CD8-positive, alpha-beta memory T cell (primary cell): Measurements from ENCODE around the gene SPOCD1. TPM values are rescaled to one million over a fixed set of nuclear protein-coding genes. Genes with fewer than 3 reads are reported as not detected.
"Not testable (repeated sequence)": the region's sequence is repeated elsewhere in the genome, so short reads cannot be mapped to it uniquely, and the experiment has no call there.

Experiments used
- CTCF ChIA-PET: fragments of 350-600 bp; sonication (Branson Sonifier 250); formaldehyde crosslinking; loops from one replicate; lab custom pipeline; 2021; ENCODE audit warnings: antibody characterized with exemption; lab: Charles Lee
- POLR2A ChIA-PET: fragments of 350-600 bp; sonication (Branson Sonifier 250); formaldehyde crosslinking; loops from one replicate; lab custom pipeline; 2021; ENCODE audit warnings: antibody characterized with exemption; lab: Charles Lee
- DNase-seq, 5 donors: peaks; one replicate each; pipeline versions ENCODE4 v3.0.0 to v3.0.0-alpha.2; 2020 to 2022; ENCODE audit warnings: mixed read lengths in 1 of 5
- H3K27ac ChIP-seq: one replicate; pipeline ENCODE4 v1.7.0; 2013; ENCODE audit warnings: low read depth, mild to moderate bottlenecking, low read length, moderate library complexity
- H3K27me3 ChIP-seq: 2 replicates; pipeline ENCODE4 v1.7.0; 2013; ENCODE audit warnings: low read length, mild to moderate bottlenecking; ENCODE audit not compliant: insufficient read depth, poor library complexity, severe bottlenecking
- H3K36me3 ChIP-seq: 2 replicates; pipeline ENCODE4 v1.7.0; 2013; ENCODE audit warnings: mild to moderate bottlenecking, low read length, moderate library complexity; ENCODE audit not compliant: insufficient read depth
- H3K4me1 ChIP-seq: 2 replicates; pipeline ENCODE4 v1.7.0; 2013; ENCODE audit warnings: mild to moderate bottlenecking, low read length, moderate library complexity; ENCODE audit not compliant: insufficient read depth
- H3K4me3 ChIP-seq: 2 replicates; pipeline ENCODE4 v1.7.0; 2013; ENCODE audit warnings: mild to moderate bottlenecking, low read length
- H3K9me3 ChIP-seq: 2 replicates; pipeline ENCODE4 v1.7.0; 2013; ENCODE audit warnings: mild to moderate bottlenecking, low read length
- H3K27ac Mint-ChIP-seq, 8 donors: one replicate each; pipeline ENCODE4 v1.8.0; 2020 to 2021; ENCODE audit warnings: mixed read lengths in 8 of 8, mild to moderate bottlenecking in 6 of 8, inconsistent platforms in 3 of 8, moderate library complexity in 3 of 8
- H3K27me3 Mint-ChIP-seq, 2 donors: one replicate each; pipeline ENCODE4 v1.8.0; 2020 to 2021; ENCODE audit warnings: mixed read lengths in 2 of 2, mild to moderate bottlenecking in 1 of 2, moderate library complexity in 1 of 2
- H3K36me3 Mint-ChIP-seq, 3 donors: one replicate each; pipeline ENCODE4 v1.8.0; 2020 to 2021; ENCODE audit warnings: mixed read lengths in 3 of 3, inconsistent platforms in 1 of 3, mild to moderate bottlenecking in 1 of 3
- H3K4me1 Mint-ChIP-seq, 3 donors: one replicate each; pipeline ENCODE4 v1.8.0; 2020 to 2021; ENCODE audit warnings: mixed read lengths in 3 of 3, inconsistent platforms in 1 of 3, mild to moderate bottlenecking in 1 of 3
- H3K4me3 Mint-ChIP-seq, 7 donors: one replicate each; pipeline ENCODE4 v1.8.0; 2020 to 2021; ENCODE audit warnings: mixed read lengths in 7 of 7, mild to moderate bottlenecking in 6 of 7, moderate library complexity in 4 of 7, inconsistent platforms in 2 of 7
- H3K9me3 Mint-ChIP-seq, 5 donors: one replicate each; pipeline ENCODE4 v1.8.0; 2020 to 2022; ENCODE audit warnings: mixed read lengths in 5 of 5, mild to moderate bottlenecking in 3 of 5, moderate library complexity in 2 of 5, inconsistent platforms in 1 of 5
- polyA plus RNA-seq: library from polyadenylated mRNA; unstranded; fragments of 300-500 nt; fragmentation: Illumina TruSeq; gene quantifications from one replicate; pipeline ENCODE4 v1.2.3, GENCODE V29; 2021
- total RNA-seq, 2 experiments: library from RNA; stranded (reverse); gene quantifications; one replicate each; pipeline ENCODE4 v1.2.3, GENCODE V29; 2021

Gene SPOCD1
- total and polyA plus RNA-seq, 3 experiments from 2014 or later = 0.18 TPM; not detected in 2

DNA sequence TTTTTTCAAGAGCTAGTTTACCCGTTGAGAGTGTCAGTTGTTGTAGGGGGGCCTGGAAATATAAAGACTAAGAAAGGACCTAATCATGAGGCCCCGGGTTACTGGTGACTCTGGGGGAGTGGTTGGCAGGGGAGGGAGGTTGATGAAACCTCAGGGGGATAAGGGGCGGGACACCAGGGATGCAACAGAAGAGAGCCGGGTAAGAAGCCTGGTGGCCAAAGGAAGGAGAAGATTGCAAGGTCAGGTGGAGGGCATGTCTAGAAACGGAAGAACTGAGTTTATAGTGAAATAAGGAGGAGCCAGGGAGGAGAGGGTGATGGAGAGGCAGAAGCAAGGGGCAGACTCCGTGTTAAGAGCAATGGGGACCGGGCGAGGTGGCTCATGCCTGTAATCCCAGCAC is 12.5 kb upstream of the SPOCD1 start:
- H3K9me3 ChIP-seq = no peaks in the 10 kb centered on the region
- DNase-seq = no peak
- Mint-ChIP-seq H3K9me3 (no peaks in the 10 kb centered on the region), H3K36me3 (no peaks in the 10 kb centered on the region), H3K4me1 (peaks cover 28 to 35% (median 34%) of the 10 kb centered on the region in 3 donors), H3K4me3 (peak overlapping the region in 6 of 7 donors; percentile 11 to 69 (median 52)), H3K27me3 (peaks cover 0 to 2% of the 10 kb centered on the region in 2 donors), H3K27ac (peak overlapping the region in 7 of 8 donors; percentile 23 to 93 (median 81))
- H3K36me3 ChIP-seq = no peaks in the 10 kb centered on the region
- H3K27me3 ChIP-seq = no peaks in the 10 kb centered on the region
- H3K27ac ChIP-seq = no peak overlapping the region
- H3K4me1 ChIP-seq = peaks cover 36% of the 10 kb centered on the region
- ChIA-PET CTCF (interaction anchor here (1.0 to 2.3 kb wide), 2 partner anchors 10 to 136 kb away, joined by 3 to 7 read pairs; no protein-coding TSS in a partner anchor), POLR2A (no interaction called here)
- no peak overlapping the region for H3K4me3 ChIP-seq

DNA sequence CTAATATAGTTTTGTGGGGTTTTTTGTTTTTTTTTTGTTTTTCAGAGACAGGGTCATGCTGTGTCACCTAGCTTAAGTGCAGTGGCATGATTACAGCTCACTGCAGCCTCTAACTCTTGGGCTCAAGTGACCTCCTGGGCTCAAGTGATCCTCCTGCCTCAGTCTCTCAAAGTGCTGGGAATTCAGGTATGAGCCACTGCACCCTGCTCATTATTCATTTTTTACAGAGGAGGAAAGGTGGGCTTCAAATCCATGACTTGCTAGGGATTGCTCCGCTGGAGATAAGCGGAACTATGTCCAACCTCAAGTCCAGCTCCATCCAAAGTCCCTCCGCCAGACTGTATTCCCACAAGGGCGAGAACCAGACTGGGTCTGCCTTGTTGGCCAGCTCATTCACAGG is 8.0 kb upstream of the SPOCD1 start:
- H3K27ac Mint-ChIP-seq = no peak overlapping the region
- peaks cover 25 to 29% (median 27%) of the 10 kb centered on the region in 3 donors for H3K4me1 Mint-ChIP-seq
- H3K4me3 Mint-ChIP-seq = no peak overlapping the region
- Histone ChIP-seq H3K36me3 (no peaks in the 10 kb centered on the region), H3K4me3 (no peak overlapping the region), H3K4me1 (peaks cover 32% of the 10 kb centered on the region), H3K27me3 (no peaks in the 10 kb centered on the region), H3K9me3 (no peaks in the 10 kb centered on the region), H3K27ac (no peak overlapping the region)
- ChIA-PET POLR2A (no interaction called here), CTCF (interaction anchor here (1.5 kb wide), 1 partner anchor 25 kb away, joined by 3 read pairs; no protein-coding TSS in a partner anchor)
- no peak for DNase-seq
- no peaks in the 10 kb centered on the region for H3K36me3 Mint-ChIP-seq
- H3K9me3 Mint-ChIP-seq = no peaks in the 10 kb centered on the region
- no peaks in the 10 kb centered on the region for H3K27me3 Mint-ChIP-seq

DNA sequence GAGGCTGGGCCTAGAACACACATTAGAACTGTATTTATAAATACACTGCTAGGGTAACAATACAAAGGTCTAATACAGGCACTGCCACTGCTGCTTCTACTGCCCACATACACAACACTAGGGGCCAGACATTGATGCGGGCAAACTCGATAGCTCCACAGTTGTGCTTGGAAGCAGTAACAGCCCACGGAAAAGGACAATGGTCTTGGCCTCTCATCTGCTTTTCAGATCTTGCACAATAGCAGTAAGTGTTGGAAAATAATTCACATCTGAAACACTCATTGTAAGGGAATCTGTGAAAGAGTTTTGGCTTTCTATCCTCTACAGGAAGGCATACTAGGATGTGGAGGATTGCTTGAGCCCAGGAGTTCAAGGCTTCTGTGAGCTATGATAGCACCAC is 6.9 kb upstream of the SPOCD1 start:
- H3K27me3 Mint-ChIP-seq = no peaks in the 10 kb centered on the region
- no peaks in the 10 kb centered on the region for H3K9me3 Mint-ChIP-seq
- CTCF ChIA-PET = no interaction called here

DNA sequence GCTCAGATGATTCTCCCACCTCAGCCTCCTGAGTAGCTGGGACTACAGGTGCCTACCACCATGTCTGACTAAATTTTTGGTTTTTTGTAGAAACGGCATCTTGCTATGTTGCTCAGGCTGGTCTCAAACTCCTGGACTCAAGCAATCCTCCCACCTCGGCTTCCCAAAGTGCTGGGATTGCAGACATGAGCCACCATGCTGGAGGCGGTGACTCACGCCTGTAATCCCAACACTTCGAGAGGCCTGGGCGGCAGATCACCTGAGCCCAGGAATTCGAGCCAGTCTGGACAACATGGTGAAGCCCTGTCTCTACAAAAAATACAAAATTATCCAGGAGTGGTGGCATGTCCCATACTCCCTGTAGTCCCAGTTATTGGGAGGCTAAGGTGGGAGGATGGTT is 4.4 kb upstream of the SPOCD1 start:
- CTCF ChIA-PET, H3K27me3 ChIP-seq, H3K4me1 ChIP-seq, DNase-seq, H3K4me3 ChIP-seq, H3K27me3 Mint-ChIP-seq, H3K27ac ChIP-seq, POLR2A ChIA-PET, H3K4me3 Mint-ChIP-seq, H3K36me3 ChIP-seq, H3K9me3 ChIP-seq, H3K27ac Mint-ChIP-seq, H3K9me3 Mint-ChIP-seq, H3K36me3 Mint-ChIP-seq: not testable (repeated sequence)
- H3K4me1 Mint-ChIP-seq = peaks cover 6 to 17% (median 11%) of the 10 kb centered on the region in 3 donors

More for the DNA sequence above, 6.9 kb upstream of the SPOCD1 start:
- Mint-ChIP-seq H3K4me3 (peak overlapping the region in 1 of 7 donors; percentile 36), H3K27ac (peak overlapping the region in 1 of 8 donors; percentile 24), H3K36me3 (no peaks in the 10 kb centered on the region), H3K4me1 (peaks cover 17 to 19% (median 19%) of the 10 kb centered on the region in 3 donors)
- no peak for DNase-seq
- Histone ChIP-seq H3K9me3 (no peaks in the 10 kb centered on the region), H3K36me3 (no peaks in the 10 kb centered on the region), H3K4me3 (no peak overlapping the region), H3K4me1 (peaks cover 21% of the 10 kb centered on the region), H3K27me3 (no peaks in the 10 kb centered on the region), H3K27ac (no peak overlapping the region)
- POLR2A ChIA-PET = interaction anchor here (0.6 kb wide), 1 partner anchor 182 kb away, joined by 3 read pairs; no protein-coding TSS in a partner anchor

DNA sequence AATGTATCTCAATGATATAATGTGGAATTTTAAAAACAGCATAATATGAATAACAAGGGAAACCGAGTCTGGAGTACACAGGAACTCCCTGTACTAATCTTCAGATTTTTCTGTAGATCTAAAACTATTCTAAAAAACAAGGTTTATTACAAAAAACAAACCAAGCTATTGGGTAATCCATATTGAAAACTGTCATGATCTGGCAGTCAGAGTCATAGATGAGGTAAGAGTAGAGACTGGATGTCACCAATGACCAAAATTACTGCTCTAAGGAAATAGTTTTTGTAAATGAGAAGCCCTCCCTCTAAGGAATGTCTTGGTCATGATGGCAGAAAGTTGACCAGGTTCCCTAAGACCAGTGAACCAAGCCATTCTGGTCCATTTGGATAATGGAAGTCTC is 2.4 kb upstream of the SPOCD1 start:
- Histone ChIP-seq H3K36me3 (no peaks in the 10 kb centered on the region), H3K27me3 (no peaks in the 10 kb centered on the region), H3K4me1 (peaks cover 6% of the 10 kb centered on the region), H3K27ac (no peak overlapping the region), H3K9me3 (no peaks in the 10 kb centered on the region), H3K4me3 (no peak overlapping the region)
- Mint-ChIP-seq H3K36me3 (no peaks in the 10 kb centered on the region), H3K27ac (peak overlapping the region in 1 of 8 donors; percentile 54), H3K9me3 (no peaks in the 10 kb centered on the region), H3K4me1 (peaks cover 6 to 17% (median 11%) of the 10 kb centered on the region in 3 donors), H3K4me3 (no peak overlapping the region), H3K27me3 (no peaks in the 10 kb centered on the region)
- no peak for DNase-seq
- POLR2A ChIA-PET = interaction anchor here (0.6 to 0.7 kb wide), 2 partner anchors 96 to 122 kb away, joined by 3 to 4 read pairs; no protein-coding TSS in a partner anchor
- CTCF ChIA-PET = interaction anchor here (1.3 to 6.9 kb wide), 2 partner anchors 9 to 145 kb away, joined by 5 to 61 read pairs; no protein-coding TSS in a partner anchor

DNA sequence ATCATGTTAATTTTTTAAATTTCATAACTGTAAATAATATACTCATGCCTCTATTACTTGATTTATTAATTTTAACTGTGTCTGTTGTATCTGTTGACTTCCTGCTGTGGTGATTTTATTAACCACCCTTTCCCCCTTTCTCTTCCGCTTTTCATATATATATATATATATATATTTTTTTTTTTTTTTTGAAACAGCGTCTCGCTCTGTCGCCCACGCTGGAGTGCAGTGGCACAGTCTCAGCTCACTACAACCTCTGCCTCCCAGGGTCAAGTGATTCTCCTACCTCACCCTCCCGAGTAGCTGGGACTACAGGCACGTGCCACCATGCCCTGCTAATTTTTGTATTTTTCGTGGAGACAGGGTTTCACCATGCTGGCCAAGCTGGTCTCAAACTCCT is 1.1 kb upstream of the SPOCD1 start:
- H3K36me3 Mint-ChIP-seq, H3K4me1 ChIP-seq, H3K27me3 Mint-ChIP-seq, H3K27me3 ChIP-seq, H3K9me3 Mint-ChIP-seq, H3K4me3 ChIP-seq, H3K9me3 ChIP-seq, DNase-seq, H3K36me3 ChIP-seq, H3K27ac ChIP-seq: not testable (repeated sequence)
- Mint-ChIP-seq H3K4me3 (peak overlapping the region in 1 of 7 donors; percentile 71), H3K4me1 (peaks cover 6 to 17% (median 11%) of the 10 kb centered on the region in 3 donors), H3K27ac (peak overlapping the region in 2 of 8 donors; percentile 20)
- ChIA-PET POLR2A (interaction anchor here (0.9 kb wide), 1 partner anchor 10 kb away, joined by 8 read pairs; no protein-coding TSS in a partner anchor), CTCF (interaction anchor here (0.7 to 6.9 kb wide), 9 partner anchors 10 to 248 kb away, joined by 3 to 61 read pairs (median 5); no protein-coding TSS in a partner anchor)

DNA sequence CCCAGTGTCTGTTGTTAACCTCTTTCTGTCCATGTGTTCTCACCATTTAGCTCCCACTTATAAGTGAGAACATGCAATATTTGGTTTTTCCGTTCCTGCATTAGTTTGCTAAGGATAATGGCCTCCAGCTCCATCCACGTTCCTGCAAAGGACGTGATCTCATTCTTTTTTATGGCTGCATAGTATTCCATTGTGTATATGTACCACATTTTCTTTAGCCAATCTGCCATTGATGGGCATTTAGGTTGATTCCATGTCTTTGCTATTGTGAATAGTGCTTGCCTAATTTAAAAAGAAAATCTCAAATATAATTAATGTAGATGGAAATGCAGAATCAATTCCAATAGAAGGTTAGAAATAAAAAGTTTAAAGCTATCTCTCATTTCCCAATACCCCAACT is 679 bp upstream of the SPOCD1 start:
- H3K9me3 ChIP-seq, H3K4me3 Mint-ChIP-seq, H3K27ac ChIP-seq, H3K4me1 ChIP-seq, H3K27me3 ChIP-seq, H3K27me3 Mint-ChIP-seq, DNase-seq, H3K9me3 Mint-ChIP-seq, H3K36me3 Mint-ChIP-seq, H3K36me3 ChIP-seq, H3K4me3 ChIP-seq: not testable (repeated sequence)
- ChIA-PET CTCF (interaction anchor here (0.7 to 6.9 kb wide), 8 partner anchors 10 to 249 kb away, joined by 3 to 61 read pairs (median 5); no protein-coding TSS in a partner anchor), POLR2A (interaction anchor here (0.9 kb wide), 1 partner anchor 10 kb away, joined by 8 read pairs; no protein-coding TSS in a partner anchor)
- H3K4me1 Mint-ChIP-seq = peaks cover 6 to 17% (median 11%) of the 10 kb centered on the region in 3 donors
- peak overlapping the region in 1 of 8 donors; percentile 20 for H3K27ac Mint-ChIP-seq

DNA sequence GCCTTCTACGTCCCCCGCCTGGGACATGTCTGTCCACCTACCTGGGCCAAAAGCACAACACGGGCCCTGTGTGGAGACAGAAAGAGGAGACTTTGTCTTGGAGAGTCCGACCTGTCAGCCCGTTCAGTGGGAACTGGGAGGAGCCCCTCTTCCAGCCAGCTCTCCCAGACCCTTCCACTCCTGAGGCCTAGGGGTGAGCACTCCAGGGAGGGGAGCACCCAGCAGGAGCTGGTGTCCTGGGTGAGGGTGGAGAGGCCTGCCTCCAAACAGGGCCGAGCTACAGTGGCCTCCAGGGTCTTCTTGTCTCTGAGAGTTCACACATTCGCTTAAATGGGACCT is 546 bp downstream of the SPOCD1 start:
- Mint-ChIP-seq H3K27ac (peak overlapping the region in 1 of 8 donors; percentile 9), H3K4me3 (no peak overlapping the region)
- POLR2A ChIA-PET = no interaction called here

More for the DNA sequence above, 546 bp downstream of the SPOCD1 start:
- H3K4me3 ChIP-seq = no peak overlapping the region
- CTCF ChIA-PET = interaction anchor here (0.6 to 6.9 kb wide), 11 partner anchors 11 to 172 kb away, joined by 3 to 61 read pairs (median 3); no protein-coding TSS in a partner anchor
- H3K4me1 ChIP-seq = peaks cover 6% of the 10 kb centered on the region
- Mint-ChIP-seq H3K4me1 (peaks cover 6 to 17% (median 11%) of the 10 kb centered on the region in 3 donors), H3K27me3 (no peaks in the 10 kb centered on the region), H3K9me3 (no peaks in the 10 kb centered on the region), H3K36me3 (no peaks in the 10 kb centered on the region)
- no peaks in the 10 kb centered on the region for H3K9me3 ChIP-seq
- no peaks in the 10 kb centered on the region for H3K36me3 ChIP-seq
- H3K27ac ChIP-seq = no peak overlapping the region
- no peaks in the 10 kb centered on the region for H3K27me3 ChIP-seq
- DNase-seq = no peak
